H9 (cell line): ENCODE data around the gene PLRG1. TPM values are rescaled to one million over a fixed set of nuclear protein-coding genes. Genes with fewer than 3 reads are reported as not detected.

ENCODE experiments used
- DNase-seq: peaks from one replicate; pipeline ENCODE4 v3.0.0-alpha.2; 2017
- H2AFZ ChIP-seq: one replicate; pipeline ENCODE4 v1.6.1; 2013; ENCODE audit warnings: mild to moderate bottlenecking, low read length, control low read depth, moderate library complexity
- H2AK5ac ChIP-seq: 2 replicates; pipeline ENCODE4 v1.6.1; 2013; ENCODE audit warnings: low read length, control low read depth, mixed read lengths; ENCODE audit not compliant: insufficient read length
- H2BK120ac ChIP-seq: one replicate; pipeline ENCODE4 v1.6.1; 2013; ENCODE audit warnings: low read depth, mild to moderate bottlenecking, low read length, control low read depth, inconsistent platforms; ENCODE audit not compliant: poor library complexity, severe bottlenecking
- H2BK12ac ChIP-seq: 2 replicates; pipeline ENCODE4 v1.6.1; 2013; ENCODE audit warnings: low read length, control low read depth, mixed read lengths, low read depth; ENCODE audit not compliant: insufficient read length
- H2BK15ac ChIP-seq: 2 replicates; pipeline ENCODE4 v1.6.1; 2013; ENCODE audit warnings: low read depth, low read length, control low read depth
- H2BK20ac ChIP-seq: one replicate; pipeline ENCODE4 v1.6.1; 2013; ENCODE audit warnings: low read depth, mild to moderate bottlenecking, low read length, control low read depth, inconsistent platforms; ENCODE audit not compliant: poor library complexity, severe bottlenecking
- H2BK5ac ChIP-seq: 2 replicates; pipeline ENCODE4 v1.6.1; 2013; ENCODE audit warnings: low read length, control low read depth, mixed read lengths; ENCODE audit not compliant: insufficient read length
- H3K14ac ChIP-seq: 2 replicates; pipeline ENCODE4 v1.6.1; 2013; ENCODE audit warnings: low read length, control low read depth; ENCODE audit not compliant: insufficient read depth
- H3K18ac ChIP-seq: 2 replicates; pipeline ENCODE4 v1.6.1; 2013; ENCODE audit warnings: low read depth, mild to moderate bottlenecking, mixed read lengths, low read length, control low read depth; ENCODE audit not compliant: insufficient read length
- H3K23ac ChIP-seq: 2 replicates; pipeline ENCODE4 v1.6.1; 2013; ENCODE audit warnings: low read length, control low read depth, mixed read lengths, low read depth; ENCODE audit not compliant: insufficient read length
- H3K23me2 ChIP-seq: 2 replicates; pipeline ENCODE4 v1.6.1; 2013; ENCODE audit warnings: low read depth, mild to moderate bottlenecking, mixed read lengths, low read length, control low read depth; ENCODE audit not compliant: insufficient read length, poor library complexity, severe bottlenecking
- H3K27ac ChIP-seq: 2 replicates; pipeline ENCODE4 v1.5.1; 2013; ENCODE audit warnings: low read length, control low read depth, mixed read lengths, low read depth; ENCODE audit not compliant: insufficient read length
- H3K27me3 ChIP-seq: 2 replicates; pipeline ENCODE4 v1.6.1; 2013; ENCODE audit warnings: low read length, control low read depth, inconsistent platforms; ENCODE audit not compliant: insufficient read depth
- H3K4ac ChIP-seq: 2 replicates; pipeline ENCODE4 v1.6.1; 2013; ENCODE audit warnings: low read depth, mild to moderate bottlenecking, control low read depth, inconsistent platforms, low read length, moderate library complexity
- H3K4me1 ChIP-seq: 2 replicates; pipeline ENCODE4 v1.6.1; 2013; ENCODE audit warnings: low read length, control low read depth, inconsistent platforms; ENCODE audit not compliant: insufficient read depth
- H3K4me2 ChIP-seq: 2 replicates; pipeline ENCODE4 v1.6.1; 2013; ENCODE audit warnings: low read length, control low read depth, mixed read lengths; ENCODE audit not compliant: insufficient read length, insufficient read depth
- H3K56ac ChIP-seq: 2 replicates; pipeline ENCODE4 v1.6.1; 2013; ENCODE audit warnings: low read depth, mild to moderate bottlenecking, mixed read lengths, low read length, control low read depth; ENCODE audit not compliant: insufficient read length
- H3K79me1 ChIP-seq: 2 replicates; pipeline ENCODE4 v1.6.1; 2013; ENCODE audit warnings: low read depth, mild to moderate bottlenecking, moderate library complexity, low read length, control low read depth, inconsistent platforms; ENCODE audit not compliant: insufficient read depth, poor library complexity, severe bottlenecking
- H3K79me2 ChIP-seq: 2 replicates; pipeline ENCODE4 v1.6.1; 2013; ENCODE audit warnings: low read length, control low read depth, inconsistent platforms; ENCODE audit not compliant: insufficient read depth
- H3K9ac ChIP-seq: 2 replicates; pipeline ENCODE4 v1.6.1; 2013; ENCODE audit warnings: low read length, control low read depth, mixed read lengths; ENCODE audit not compliant: insufficient read length; ENCODE audit errors: extremely low read depth
- H3K9me3 ChIP-seq: one replicate; pipeline ENCODE4 v1.6.1; 2013; ENCODE audit warnings: low read depth, low read length, inconsistent platforms; ENCODE audit not compliant: control insufficient read depth
- H3T11ph ChIP-seq: one replicate; pipeline ENCODE4 v1.6.1; 2013; ENCODE audit warnings: mild to moderate bottlenecking, low read length, control low read depth, inconsistent platforms
- H4K20me1 ChIP-seq: one replicate; pipeline ENCODE4 v1.6.1; 2013; ENCODE audit not compliant: control insufficient read depth, insufficient read length, insufficient read depth
- H4K5ac ChIP-seq: 2 replicates; pipeline ENCODE4 v1.6.1; 2013; ENCODE audit warnings: low read depth, mild to moderate bottlenecking, mixed read lengths, low read length, control low read depth; ENCODE audit not compliant: insufficient read length
- H4K8ac ChIP-seq: replicated peaks from 2 replicates; pipeline ENCODE4 v1.6.1; 2013; ENCODE audit warnings: low read length, control low read depth, mixed read lengths, low read depth; ENCODE audit not compliant: insufficient read length
- H4K91ac ChIP-seq: 2 replicates; pipeline ENCODE4 v1.6.1; 2013; ENCODE audit warnings: low read depth, mild to moderate bottlenecking, moderate library complexity, mixed read lengths, low read length, control low read depth; ENCODE audit not compliant: insufficient read length
- H3K27ac Mint-ChIP-seq, 3 experiments: 2 replicates in 2 of 3; 3 replicates in 1 of 3; pipeline ENCODE4 v1.8.0; 2020 to 2021; ENCODE audit warnings: mixed read lengths in 3 of 3, mild to moderate bottlenecking in 1 of 3, moderate library complexity in 1 of 3
- H3K27me3 Mint-ChIP-seq: 2 replicates; pipeline ENCODE4 v1.8.0; 2021; ENCODE audit warnings: low read depth, mild to moderate bottlenecking, moderate library complexity, mixed read lengths
- H3K36me3 Mint-ChIP-seq, 3 experiments: 2 replicates in 2 of 3; 3 replicates in 1 of 3; pipeline ENCODE4 v1.8.0; 2020 to 2021; ENCODE audit warnings: low read depth in 3 of 3, mixed read lengths in 3 of 3; ENCODE audit not compliant: insufficient read depth in 1 of 3
- H3K4me1 Mint-ChIP-seq, 2 experiments: 2 replicates each; pipeline ENCODE4 v1.8.0; 2020; ENCODE audit warnings: mixed read lengths in 2 of 2
- H3K4me3 Mint-ChIP-seq, 2 experiments: 2 replicates in 1 of 2; 3 replicates in 1 of 2; pipeline ENCODE4 v1.8.0; 2020 to 2021; ENCODE audit warnings: mild to moderate bottlenecking in 2 of 2, mixed read lengths in 2 of 2, moderate library complexity in 1 of 2
- H3K9me3 Mint-ChIP-seq, 2 experiments: 2 replicates in 1 of 2; 3 replicates in 1 of 2; pipeline ENCODE4 v1.8.0; 2020; ENCODE audit warnings: mild to moderate bottlenecking in 2 of 2, mixed read lengths in 2 of 2, moderate library complexity in 1 of 2
- CTCF ChIP-seq: fragments of 200-600 bp; sonication (generic); conservative IDR thresholded peaks from 3 replicates; pipeline ENCODE4 v1.8.0; 2021; ENCODE audit warnings: antibody characterized with exemption, mild to moderate bottlenecking
- total RNA-seq: library from RNA; stranded (reverse); gene quantifications from 2 replicates; pipeline ENCODE4 v1.2.1, GENCODE V29; 2021

PLRG1 gene
- total RNA-seq, 1 experiment from 2014 or later = 113 TPM

- H3K4ac ChIP-seq = no peak overlapping the region
- no peak overlapping the region for H3K4me2 ChIP-seq
- no peak overlapping the region for H3K56ac ChIP-seq
- no peaks in the 10 kb centered on the region for H3K9me3 ChIP-seq
- H3K23ac ChIP-seq = no peak overlapping the region
- no peaks in the 10 kb centered on the region for H4K20me1 ChIP-seq
- no peak overlapping the region for H3K27ac ChIP-seq
- no peaks in the 10 kb centered on the region for H3K9me3 Mint-ChIP-seq
- H2BK5ac ChIP-seq = no peak overlapping the region
- no peaks in the 10 kb centered on the region for H3K79me2 ChIP-seq
- no peaks in the 10 kb centered on the region for H3K36me3 Mint-ChIP-seq
- no peak overlapping the region for H3K4me3 Mint-ChIP-seq
- H3K9ac ChIP-seq = no peak overlapping the region
- no peaks in the 10 kb centered on the region for H3K27me3 Mint-ChIP-seq
- H2BK12ac ChIP-seq = no peak overlapping the region
- no peak overlapping the region for H2BK15ac ChIP-seq
- H4K91ac ChIP-seq = no peak overlapping the region
- no peak overlapping the region for H4K8ac ChIP-seq
- no peak overlapping the region for H2AK5ac ChIP-seq
- no peak for DNase-seq
- no peaks in the 10 kb centered on the region for H3K79me1 ChIP-seq
- TF ChIP-seq CTCF = no peak
- no peak overlapping the region for H2BK20ac ChIP-seq
- no peaks in the 10 kb centered on the region for H3K4me1 ChIP-seq
- no peaks in the 10 kb centered on the region for H3K23me2 ChIP-seq
- H3K14ac ChIP-seq = no peak overlapping the region
- no peak overlapping the region for H4K5ac ChIP-seq
- no peak overlapping the region for H3K18ac ChIP-seq
- no peak overlapping the region for H2BK120ac ChIP-seq
- no peaks in the 10 kb centered on the region for H3K27me3 ChIP-seq
- H3T11ph ChIP-seq = no peak overlapping the region
- H3K4me1 Mint-ChIP-seq = no peaks in the 10 kb centered on the region
- no peak overlapping the region for H3K27ac Mint-ChIP-seq
- H2AFZ ChIP-seq = no peak overlapping the region
Observed at GRCh38 chr4:154579927-154580326, 29.7 kb upstream of the PLRG1 start.
